HT-29 (cell line): Measurements from ENCODE around the gene MAP1LC3B. TPM values are rescaled to one million over a fixed set of nuclear protein-coding genes. Genes with fewer than 3 reads are reported as not detected.

Experiments
- DNase-seq: peaks from one replicate; pipeline ENCODE4 v3.0.0-alpha.2; 2015; ENCODE audit warnings: low spot score
- total RNA-seq: library from RNA; depleted of rRNA; stranded (reverse); fragments of >200 nt; shearing (Covaris generic); gene quantifications from 2 replicates; pipeline ENCODE4 v1.2.3, GENCODE V29; 2014; rRNA removed

The MAP1LC3B gene
- 14.3 and 15.3 TPM in 2 replicates for total RNA-seq

DNA sequence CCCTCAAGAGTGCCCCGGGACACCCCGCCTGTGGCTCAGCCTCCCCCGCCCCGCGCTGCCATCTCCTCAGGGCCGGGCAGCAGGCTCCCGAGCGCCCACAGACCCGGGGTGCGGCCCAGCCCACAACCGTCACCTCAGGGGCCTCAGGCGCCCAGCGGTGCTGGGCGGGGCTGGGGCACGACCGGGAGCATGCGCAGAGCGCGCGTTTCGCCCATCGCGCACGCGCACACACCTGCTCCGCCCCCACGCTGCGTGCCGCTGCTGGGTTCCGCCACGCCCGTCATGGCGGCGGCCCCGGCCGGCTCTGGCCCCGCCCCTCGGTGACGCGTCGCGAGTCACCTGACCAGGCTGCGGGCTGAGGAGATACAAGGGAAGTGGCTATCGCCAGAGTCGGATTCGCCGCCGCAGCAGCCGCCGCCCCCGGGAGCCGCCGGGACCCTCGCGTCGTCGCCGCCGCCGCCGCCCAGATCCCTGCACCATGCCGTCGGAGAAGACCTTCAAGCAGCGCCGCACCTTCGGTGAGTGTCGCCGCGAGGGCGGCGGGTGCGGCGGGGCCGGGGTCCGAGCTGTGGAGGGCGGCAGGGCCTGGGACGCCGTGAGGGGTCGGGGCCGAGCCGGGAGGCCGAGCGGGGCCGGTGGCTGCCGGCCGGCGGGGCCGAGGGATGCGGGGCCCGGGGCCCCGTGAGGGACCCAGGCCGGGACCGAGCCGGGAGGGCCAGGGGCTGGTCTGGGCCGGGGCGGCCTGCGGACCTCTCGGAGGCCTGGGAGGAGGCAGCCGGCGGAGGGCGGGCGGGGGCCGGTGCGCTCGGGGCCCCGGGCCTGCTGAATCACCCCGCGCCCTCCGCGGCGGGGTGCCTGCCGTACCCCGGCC lies at the start of gene MAP1LC3B:
Gene MAP1LC3B, plus strand, starts transcription at position 387 of the 871 bp plus-strand sequence. Its CDS starts 92 bp downstream, at position 479.
- DNase-seq = peak; percentile 98

DNA sequence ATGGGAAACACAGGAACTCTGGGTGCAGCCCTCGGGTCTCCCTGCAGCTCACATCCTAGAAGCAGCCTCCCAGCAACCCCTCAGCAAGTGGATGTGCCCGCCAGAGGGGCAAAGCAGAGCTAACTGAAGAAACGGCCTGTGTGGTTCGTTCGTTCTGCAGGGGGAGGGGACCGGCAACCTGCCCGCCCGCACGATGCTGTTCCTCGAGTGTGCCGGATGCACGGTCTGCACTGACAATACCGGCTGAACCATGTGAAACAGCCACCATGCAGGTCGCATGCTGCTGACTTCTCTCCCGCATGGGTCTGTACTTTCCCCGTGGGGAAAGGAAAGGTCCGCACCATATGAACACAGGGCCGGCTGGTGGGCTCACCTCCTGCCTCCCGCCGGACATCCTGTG lies 49.6 kb upstream of the MAP1LC3B start:
- no peak for DNase-seq

DNA sequence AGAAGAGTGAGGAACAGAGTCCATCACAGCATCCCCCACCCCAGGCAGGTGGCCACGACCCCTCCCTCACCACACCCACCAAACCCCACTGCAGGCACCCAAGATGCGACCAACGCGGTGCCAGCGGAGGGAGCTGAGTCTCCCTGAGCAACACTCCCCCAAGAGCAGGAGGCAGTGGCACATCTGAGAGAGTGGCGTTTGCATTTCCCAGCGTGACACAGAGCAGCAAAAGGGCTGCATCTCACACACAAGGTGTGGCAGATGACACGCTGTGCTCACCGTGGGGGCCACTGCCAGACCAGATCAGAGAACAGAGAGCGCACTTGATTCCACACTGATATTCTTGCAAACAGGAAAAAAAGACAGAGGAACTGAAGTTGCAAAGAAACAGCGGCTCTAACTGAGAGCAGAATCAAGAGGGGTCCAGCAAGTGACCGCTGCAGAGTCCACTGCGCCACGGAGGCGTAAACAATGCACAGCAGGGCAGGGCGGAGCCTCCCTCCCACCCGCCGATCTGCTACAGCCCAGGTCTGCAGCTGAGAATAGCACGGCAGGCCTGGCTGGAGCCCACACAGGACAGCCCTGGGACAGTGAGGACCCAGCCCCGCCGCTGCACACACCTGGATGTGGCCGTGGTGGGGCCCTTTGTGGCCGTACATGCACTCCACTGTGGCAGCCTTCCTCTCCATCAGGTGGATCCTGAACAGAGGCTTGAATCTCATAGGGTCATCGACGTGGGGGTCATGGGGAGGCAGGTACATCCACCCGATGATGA lies 49.0 kb upstream of the MAP1LC3B start:
- DNase-seq = no peak

DNA sequence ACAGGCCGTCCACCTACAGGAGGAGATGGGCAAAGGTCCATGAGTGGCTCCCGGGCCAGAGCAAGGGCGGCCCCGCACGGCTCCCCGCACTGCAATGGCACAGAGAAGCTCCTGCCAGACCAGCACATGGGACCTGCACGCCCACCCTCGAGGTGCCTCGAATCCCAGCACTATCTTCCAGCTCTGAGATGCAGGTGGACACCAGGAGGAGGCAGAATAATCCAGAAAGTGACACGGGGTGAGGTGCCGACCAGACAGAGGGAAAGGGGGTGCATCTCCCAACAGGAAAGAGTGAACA lies 48.4 kb upstream of the MAP1LC3B start:
- no peak for DNase-seq

DNA sequence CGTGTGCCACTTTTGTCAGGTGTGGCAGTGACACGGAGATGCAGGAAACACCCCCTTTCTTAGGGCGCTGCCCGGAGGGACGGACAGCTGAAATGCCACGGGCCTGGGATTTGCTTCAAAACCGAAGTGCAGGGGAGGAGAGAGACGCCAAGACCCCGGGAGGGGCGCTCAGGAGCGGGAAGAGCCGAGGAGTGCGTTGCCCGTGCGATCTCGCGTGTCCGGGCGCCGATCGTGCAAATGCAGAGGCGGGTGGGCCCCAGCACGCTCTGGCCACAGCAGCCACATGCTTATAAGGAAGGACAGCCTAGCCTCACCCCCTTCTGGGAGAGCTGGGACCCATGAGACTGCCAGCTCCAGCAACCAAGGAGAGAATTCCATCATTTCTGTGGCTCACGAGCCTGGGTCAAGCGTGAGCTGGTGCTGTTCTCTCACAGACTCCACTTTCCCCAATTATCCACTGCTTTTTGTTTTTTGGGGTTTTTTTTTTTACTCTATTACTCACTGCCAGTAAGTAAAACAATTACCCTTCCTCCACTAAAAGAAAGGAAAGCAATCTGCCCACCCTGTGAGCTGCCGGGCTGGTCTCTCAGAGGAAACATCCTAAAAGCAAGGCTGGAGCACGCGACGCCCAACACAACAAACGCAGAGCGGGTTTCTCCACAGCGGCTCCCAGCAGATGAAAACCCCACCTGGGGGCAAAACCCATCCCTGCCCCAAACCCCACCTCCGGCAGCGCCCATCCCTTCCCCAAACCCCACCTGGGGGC lies 47.8 kb upstream of the MAP1LC3B start:
- no peak for DNase-seq

DNA sequence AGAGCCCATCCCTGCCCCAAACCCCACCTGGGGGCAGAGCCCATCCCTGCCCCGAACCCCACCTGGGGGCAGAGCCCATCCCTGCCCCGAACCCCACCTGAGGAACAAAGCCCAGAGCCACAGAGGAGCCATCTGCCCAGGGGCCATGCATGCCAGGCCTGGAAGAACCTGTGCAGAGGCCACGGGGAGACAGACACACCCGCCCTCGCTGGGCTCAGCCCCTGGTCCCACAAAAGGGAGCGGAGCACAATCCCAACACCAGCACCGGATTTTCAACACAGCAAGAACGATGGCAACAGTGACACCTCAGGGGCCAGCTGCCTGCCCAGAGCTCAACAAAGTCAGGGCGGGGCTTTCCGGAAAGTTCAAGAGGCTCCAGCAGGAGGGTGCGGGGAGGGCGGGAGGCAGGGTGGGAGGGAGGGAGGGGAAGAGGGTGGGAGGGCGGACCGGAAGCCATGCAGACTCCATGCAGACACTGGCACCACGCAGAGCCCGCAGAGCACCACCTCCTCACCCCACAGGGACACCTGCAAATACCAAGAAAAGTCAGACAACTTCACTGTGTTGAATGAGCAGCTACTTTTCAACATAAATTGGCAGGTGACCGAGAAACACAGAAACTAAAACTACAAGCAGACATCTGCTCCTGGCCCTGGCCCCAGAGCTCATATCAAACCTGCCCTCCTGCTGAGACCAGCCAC lies 47.1 kb upstream of the MAP1LC3B start:
- no peak for DNase-seq

DNA sequence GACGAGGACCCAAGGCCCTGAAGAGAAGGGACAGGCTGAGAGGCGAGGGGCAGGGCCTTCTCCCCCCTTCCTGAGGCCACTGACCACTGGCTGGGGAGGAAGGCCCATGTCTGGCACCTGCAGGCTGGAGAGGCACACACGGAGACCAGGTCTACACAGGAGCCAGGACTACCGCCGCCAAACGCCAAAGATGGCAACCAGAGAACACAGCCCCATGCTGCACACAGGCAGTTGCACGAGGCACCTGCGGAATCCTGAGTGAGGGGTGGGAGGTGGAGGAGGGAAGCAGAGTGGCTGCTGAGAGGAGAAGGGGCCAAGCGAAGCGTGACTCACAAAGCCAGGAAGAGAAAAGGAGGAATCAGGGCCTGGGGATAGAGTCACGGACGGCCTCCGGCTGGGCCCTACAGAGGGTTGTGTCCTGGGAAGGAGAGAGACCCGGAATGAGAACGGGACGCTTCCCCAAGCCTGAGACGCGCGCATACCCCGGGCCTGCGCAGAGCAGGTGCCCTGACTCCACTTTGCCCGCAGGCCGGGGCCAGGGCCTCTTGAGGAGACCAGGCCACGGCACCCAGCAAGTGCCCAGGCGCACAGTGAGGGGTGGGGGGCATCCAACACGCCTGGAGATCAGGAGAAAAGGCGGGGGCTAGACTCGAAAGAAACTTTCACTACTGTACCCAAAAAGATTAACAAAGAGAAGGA lies 46.3 kb upstream of the MAP1LC3B start:
- no peak for DNase-seq

DNA sequence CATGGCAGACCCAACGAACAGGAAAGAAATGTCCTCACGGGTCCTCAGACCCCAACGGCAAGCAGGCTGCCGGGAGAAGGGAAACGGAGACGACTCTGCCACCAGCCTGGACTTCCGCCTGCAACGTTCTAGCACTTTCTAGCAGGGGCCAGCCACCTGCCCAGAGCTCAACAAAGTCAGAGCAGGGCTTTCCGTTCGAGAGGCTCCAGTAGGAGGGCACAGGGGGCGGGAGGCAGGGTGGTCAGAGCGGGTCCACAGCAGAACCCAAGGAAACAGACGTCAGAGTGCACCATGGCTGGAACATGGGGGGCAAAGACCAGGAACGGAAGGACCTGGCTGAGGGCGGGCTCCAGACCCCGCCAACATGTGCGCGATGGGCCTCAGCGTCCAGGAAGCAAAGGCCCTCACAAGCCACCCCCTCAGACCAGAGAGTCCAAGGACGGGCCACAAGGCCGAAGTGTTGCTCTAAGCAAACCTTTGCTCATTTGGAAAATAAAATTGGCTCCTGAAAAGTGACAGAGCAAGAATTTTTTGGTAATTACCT lies 45.5 kb upstream of the MAP1LC3B start:
- no peak for DNase-seq

DNA sequence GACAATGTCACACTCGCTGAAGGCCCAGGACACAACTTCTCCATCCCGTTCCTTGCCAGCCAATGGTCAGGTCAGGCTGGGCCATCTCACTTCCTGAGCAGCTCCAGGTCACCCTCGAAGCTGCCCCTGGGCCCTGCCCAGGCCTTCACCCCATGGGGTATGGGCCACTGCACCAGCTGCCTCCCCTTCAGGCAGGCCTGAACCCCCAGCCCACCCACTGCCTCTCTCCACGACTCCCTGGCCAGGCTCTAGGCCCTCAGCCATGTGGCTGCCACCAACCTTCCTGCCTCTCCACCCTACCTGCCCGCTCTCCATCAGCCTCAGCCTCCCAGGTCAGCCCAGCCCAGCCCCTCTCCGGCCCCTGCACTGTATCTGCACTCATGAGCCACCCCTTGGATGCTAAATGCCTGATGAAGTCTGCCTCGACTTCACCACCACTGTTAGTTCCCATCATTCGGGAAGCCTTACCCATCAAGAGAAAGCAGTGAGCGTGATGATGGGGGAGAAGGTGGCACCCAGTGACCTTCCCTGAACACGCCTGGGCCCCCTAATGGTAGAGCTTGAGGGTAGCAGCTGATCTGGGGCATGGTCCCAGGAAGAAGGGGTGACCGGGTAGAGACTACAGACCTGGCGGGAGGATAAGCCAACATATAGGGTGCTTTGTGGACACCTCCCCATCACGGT lies 44.1 kb upstream of the MAP1LC3B start:
- no peak for DNase-seq

DNA sequence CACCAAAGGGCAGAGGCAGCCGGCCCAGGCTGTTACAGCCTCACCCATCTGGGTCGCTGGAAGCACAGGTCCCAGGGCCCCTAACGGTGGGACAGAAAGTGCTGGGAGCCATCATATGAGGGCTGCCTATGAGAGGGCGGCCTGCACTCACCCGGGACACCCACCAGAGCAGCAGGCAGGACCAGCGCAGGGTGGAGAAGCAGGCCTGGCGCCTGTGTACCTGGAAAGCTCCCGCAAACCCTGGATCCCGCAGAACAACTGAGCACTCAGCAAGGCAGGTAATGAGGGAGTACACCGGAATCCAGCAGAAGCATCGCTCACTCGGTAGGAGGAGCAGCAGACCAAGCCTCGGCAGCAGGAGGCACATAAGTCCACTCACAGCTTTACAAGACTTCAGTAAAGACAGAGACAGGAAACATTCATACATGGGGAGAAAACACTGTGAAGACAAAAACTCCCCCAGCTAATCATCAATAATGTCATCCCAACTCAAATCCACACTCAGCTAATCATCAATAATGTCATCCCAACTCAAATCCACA lies 43.4 kb upstream of the MAP1LC3B start:
- DNase-seq = no peak

DNA sequence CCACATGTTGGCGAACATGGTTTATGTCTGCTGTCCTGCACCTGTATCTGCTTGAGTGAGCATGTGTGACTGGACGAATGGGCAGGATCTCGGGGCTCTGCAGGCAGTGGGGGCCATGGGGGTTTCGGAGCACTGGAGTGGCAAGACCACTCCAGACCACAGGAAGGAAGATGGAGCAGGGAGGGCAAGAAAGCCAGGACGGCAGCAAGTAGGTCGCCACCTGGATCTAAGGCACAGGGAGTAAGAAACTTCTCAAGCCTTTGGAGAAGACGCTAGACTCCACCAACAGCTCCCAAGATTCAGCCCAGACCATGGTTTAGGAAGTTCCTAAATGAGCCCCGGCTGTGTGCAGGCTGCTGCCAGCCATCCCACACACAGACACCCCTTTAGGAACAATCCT lies 42.1 kb upstream of the MAP1LC3B start:
- DNase-seq = no peak

DNA sequence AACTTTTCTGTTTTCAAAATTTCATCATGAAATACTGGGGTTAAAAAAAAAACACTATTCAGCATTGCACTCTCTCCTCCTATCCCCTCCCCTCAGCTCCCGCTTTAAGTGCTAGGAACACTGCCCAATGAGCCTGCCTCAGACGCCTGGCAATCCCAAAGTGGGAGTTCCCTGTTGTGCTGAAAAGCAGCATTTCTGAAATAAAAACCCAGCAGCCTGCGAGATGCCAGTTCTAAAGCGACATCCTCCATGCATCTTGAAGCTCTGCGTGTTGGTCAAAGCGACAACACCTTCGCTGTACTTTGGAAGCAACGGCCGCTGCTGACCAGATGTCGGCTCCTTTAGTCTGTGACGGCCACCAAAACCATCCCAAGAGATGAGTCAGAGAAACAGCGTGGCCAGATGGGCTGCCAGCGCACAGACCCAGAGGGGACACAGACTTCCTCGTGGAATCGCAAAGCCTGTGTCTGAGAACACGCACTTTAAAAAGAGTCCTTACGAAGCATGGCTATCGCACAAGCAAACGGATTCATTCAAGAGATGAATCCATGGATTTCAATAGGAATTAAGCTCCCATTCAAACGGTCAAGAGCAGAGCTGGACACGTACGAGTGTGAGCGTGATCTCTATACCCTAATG lies 41.3 kb upstream of the MAP1LC3B start:
- DNase-seq = no peak

DNA sequence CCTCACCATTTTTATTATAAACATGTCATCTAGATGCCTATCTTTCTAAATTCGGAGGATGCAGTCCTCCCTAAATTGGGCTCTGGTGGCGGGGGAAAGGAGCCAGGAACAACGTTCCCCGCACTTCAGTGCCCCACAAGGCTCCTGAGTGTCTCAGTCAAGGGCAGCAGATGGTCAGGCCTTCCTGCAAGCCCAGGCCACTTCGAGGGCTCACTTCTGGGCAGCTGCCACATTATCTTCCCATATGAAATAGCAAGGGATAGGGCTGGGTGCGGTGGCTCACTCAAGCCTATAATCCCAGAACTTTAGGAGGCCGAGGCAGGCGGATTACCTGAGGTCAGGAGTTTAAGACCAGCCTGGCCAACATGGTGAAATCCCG lies 40.8 kb upstream of the MAP1LC3B start:
- DNase-seq = no peak

DNA sequence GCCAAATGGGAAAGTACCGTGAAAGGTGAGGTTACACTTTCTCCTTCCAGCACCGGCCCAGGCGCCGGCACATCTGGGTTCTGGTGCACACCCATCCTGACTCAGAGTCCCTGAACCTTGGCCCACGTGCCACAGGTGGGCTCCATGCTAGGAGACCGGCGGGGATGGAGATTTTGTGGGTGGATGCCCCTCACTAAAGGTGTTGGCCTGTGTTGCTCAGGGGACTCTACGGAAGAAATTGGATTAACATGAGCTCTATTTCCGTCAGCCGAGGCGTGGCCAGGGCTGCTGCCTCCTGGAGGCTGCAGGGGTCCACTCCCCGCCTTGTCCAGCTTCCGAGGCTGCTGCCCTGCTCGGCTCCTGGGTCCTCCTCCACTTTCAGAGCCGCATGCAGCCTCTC lies 39.3 kb upstream of the MAP1LC3B start:
- no peak for DNase-seq

DNA sequence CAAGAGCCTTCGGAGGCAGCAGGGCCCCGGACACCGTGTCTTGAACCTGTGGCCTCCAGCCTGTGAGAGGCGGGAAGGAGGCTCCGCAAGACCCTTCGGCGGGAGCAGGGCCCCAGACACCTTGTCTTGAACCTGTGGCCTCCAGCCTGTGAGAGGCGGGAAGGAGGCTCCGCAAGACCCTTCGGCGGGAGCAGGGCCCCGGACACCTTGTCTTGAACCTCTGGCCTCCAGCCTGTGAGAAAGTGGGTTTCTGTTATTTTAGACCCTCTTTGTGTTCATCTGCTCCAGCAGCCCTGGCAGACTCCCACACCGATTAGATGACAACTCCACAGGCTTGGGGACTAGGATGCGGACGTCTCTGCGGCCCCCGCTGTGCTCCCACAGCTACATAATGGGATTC lies 38.5 kb upstream of the MAP1LC3B start:
- no peak for DNase-seq

DNA sequence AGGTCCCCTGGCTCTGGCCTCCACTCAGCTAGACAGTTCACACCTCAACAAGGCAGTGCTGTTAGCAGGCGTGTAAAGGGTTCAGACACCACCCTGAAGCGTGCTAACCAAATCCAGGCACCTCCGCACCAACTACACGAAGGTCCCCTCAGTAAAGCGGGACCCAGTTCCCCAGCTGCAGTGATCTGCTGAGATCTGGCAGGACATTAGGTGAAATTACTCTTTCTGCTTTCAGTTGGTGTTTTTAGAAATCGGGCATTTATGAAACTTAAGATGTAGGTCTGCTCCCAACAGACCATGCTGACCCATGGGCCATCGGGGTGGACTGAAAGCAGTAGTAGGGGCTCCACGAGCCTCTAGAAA lies 35.7 kb upstream of the MAP1LC3B start:
- DNase-seq = no peak

DNA sequence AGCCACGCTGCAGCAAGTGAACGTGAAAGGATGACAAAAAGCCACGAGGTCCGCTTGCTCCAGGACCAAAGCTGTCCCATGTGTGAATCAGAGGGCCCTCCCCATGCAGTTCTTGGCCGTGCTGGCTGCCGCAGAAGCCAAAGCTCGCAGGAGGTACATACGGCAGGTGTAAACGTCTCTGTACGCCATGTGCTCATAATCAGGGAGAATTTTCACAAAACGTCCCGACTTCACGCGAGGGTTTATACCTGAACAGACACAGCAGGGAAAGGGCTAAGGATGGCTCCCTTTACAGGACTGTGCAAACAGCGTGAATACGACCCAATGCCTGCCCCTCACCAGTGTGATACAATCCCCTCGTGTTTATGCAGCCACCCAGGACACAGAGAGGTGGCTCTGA lies 33.9 kb upstream of the MAP1LC3B start:
- DNase-seq = no peak

DNA sequence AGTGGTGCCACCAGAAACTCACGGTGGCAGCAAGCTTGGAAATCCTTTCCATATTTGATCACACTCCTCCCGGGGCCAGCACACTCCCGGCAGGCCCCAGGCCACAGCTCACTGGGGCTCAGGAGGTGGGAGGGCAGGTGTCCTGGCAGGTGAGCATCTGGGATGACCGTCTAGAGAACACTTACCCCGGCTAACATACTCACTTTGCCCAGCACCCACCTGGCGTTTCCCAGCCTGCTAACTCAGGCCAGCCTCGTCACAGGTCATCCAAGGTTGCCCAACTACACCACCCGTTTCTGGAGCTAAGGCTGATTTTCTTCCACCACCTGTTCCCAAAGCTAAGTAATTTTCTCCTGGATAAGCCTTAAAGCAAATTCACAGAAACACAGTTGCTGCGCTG lies 33.4 kb upstream of the MAP1LC3B start:
- no peak for DNase-seq

DNA sequence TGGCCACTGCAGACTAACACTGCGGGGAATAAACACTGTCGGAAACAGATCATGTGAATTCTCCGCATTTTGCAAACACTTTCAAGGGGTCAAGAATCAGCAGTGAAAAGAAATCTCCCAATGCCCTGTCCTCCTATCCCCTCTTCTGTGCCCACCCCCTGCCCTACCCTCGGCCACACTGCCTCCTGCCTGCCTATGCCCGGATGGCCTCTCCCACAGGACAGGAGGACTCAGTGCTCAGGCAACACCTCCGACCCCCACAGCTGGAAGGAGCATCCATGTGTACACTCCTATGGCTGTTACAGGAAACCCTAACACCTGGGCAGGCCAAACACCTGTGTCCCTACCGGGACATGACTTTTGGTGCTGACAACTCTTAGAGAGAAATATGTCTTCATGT lies 33.0 kb upstream of the MAP1LC3B start:
- DNase-seq = no peak
